IPS-18c (cell line): ENCODE data around the gene PTPRU.

Experiments
- H3K4me3 ChIP-seq: 2 replicates; pipeline ENCODE4 v1.7.0; 2013; ENCODE audit warnings: low read depth, mild to moderate bottlenecking, low read length, moderate library complexity; ENCODE audit not compliant: insufficient read depth
- H3K9me3 ChIP-seq: one replicate; pipeline ENCODE4 v1.6.1; 2013; ENCODE audit warnings: mild to moderate bottlenecking, low read length, moderate library complexity; ENCODE audit not compliant: control insufficient read depth, insufficient read depth

The PTPRU gene

DNA sequence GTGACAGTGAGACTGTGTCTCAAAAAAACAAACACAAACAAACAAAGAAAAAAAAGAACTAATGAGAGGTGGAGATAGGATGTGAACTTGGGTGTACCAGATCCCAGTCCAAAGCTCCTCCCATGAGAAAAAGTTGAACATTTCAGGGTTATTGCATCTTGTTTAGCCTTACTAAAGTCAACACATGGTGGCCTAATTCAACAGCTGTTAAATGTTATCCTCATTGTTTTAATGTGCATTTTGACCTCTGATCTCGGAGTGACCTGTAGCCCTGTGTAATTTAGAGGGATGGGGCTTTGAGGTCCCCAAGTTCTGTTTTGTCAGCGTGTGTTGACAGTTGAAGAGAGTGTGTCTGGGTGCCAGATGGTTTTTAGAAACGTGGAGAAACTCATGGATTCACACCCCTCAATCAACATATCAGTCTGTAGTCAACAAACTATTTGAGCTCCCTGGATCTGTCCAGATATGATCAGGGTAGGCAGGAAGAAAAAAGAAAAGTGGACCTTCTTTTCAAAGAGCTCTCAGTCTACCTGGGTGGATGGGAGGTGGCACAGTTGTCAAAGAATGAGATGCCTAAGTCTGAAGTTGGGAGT, 34.7 kb downstream of the PTPRU start:
- Histone ChIP-seq H3K4me3 (no peak overlapping the region), H3K9me3 (no peaks in the 10 kb centered on the region)

- Histone ChIP-seq H3K4me3 (no peak overlapping the region), H3K9me3 (no peaks in the 10 kb centered on the region)
These were observed 35.4 kb downstream of the PTPRU start for GRCh38 chr1:29271724-29272123.

DNA sequence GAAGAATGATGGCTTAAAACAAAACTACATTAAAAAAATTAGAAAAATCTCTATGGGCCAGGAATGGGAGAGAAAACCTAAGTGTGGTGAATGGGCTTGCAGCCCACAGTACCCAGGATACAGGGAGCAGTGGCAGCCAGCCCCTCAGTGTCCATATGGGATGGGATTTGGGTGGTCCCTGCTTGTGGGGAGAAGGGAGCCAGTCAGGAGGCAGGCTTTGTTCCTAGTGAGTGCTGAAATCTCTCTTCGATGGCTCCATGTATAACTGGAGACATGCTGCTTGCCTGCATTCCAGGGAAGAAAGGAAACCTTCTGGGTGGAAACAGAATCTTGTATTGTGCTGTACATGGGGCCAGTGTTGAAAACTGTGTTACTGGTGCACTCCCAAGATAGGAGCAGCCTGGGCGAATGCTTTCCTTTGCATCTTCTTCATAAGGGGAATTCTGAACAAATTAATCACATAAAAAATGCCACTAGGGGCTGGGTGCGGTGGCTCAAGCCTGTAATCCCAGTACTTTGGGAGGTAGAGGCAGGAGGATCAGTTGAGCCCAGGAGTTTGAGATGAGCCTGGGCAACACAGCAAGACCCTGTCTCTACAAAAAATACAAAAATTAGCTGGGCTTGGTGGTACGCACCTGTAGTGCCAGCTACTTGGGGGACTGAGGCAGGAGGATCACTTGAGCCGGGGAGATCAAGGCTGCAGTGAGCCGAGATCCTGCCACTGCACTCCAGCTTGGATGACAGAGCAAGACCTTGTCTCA, 36.0 kb downstream of the PTPRU start:
- Histone ChIP-seq H3K4me3 (no peak overlapping the region), H3K9me3 (no peaks in the 10 kb centered on the region)

DNA sequence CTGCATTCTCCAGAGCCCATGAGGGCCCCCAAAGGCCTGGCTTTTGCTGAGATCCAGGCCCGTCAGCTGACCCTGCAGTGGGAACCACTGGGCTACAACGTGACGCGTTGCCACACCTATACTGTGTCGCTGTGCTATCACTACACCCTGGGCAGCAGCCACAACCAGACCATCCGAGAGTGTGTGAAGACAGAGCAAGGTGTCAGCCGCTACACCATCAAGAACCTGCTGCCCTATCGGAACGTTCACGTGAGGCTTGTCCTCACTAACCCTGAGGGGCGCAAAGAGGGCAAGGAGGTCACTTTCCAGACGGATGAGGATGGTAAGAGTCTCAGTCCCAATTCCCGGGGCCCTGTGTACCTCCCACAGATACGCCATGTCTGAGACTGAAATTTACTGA, 39.1 kb downstream of the PTPRU start:
- H3K9me3 ChIP-seq = no peaks in the 10 kb centered on the region
- no peak overlapping the region for H3K4me3 ChIP-seq

DNA sequence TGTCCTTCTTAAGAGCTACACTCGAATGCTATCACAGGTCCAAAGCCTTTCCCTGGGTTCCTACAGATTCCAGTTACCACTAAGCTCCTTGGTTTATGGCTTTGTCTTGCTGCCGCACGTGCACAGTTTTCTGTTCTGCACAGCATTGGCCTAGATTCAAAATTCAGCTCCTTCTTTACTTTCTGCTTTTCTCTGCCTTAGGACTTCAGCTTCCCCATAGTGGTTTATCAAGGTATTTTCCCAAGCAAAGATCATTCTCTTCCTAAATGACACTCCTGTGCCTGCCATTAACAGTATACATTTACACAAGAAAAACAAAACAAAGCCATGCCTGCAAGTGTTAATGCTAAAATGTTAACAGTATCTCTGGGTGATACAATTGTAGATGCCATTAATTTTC, 41.8 kb downstream of the PTPRU start:
- no peaks in the 10 kb centered on the region for H3K9me3 ChIP-seq
- no peak overlapping the region for H3K4me3 ChIP-seq

- Histone ChIP-seq H3K9me3 (no peaks in the 10 kb centered on the region), H3K4me3 (no peak overlapping the region)
These were observed 43.1 kb downstream of the PTPRU start for GRCh38 chr1:29279406-29279805.

DNA sequence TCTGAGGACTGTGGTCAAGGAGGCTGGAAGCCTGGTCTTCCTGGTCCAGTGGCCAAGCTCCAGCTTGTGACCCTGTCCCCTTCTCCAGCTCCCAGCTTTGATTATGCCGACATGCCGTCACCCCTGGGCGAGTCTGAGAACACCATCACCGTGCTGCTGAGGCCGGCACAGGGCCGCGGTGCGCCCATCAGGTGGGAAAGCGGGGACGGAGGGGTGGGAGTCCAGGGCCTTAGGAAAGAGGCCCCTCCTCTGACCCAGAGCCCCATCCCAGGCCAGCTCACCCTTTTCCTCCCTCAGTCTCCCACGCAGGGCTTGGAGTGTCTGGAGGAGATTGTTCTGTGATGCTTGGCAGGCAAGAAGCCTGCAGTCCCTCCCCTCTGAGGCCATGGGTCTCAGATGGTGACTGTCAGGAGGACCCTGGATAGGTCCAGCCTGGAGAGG, 43.6 kb downstream of the PTPRU start:
- no peaks in the 10 kb centered on the region for H3K9me3 ChIP-seq
- H3K4me3 ChIP-seq = no peak overlapping the region

- Histone ChIP-seq H3K9me3 (no peaks in the 10 kb centered on the region), H3K4me3 (no peak overlapping the region)
These were observed 44.2 kb downstream of the PTPRU start for GRCh38 chr1:29280409-29281131.

GRCh38 chr1:29281571-29281970, 45.2 kb downstream of the PTPRU start:
- H3K9me3 ChIP-seq = no peaks in the 10 kb centered on the region
- no peak overlapping the region for H3K4me3 ChIP-seq

- no peaks in the 10 kb centered on the region for H3K9me3 ChIP-seq
- H3K4me3 ChIP-seq = no peak overlapping the region
These were observed 46.0 kb downstream of the PTPRU start for GRCh38 chr1:29282135-29282923.

DNA sequence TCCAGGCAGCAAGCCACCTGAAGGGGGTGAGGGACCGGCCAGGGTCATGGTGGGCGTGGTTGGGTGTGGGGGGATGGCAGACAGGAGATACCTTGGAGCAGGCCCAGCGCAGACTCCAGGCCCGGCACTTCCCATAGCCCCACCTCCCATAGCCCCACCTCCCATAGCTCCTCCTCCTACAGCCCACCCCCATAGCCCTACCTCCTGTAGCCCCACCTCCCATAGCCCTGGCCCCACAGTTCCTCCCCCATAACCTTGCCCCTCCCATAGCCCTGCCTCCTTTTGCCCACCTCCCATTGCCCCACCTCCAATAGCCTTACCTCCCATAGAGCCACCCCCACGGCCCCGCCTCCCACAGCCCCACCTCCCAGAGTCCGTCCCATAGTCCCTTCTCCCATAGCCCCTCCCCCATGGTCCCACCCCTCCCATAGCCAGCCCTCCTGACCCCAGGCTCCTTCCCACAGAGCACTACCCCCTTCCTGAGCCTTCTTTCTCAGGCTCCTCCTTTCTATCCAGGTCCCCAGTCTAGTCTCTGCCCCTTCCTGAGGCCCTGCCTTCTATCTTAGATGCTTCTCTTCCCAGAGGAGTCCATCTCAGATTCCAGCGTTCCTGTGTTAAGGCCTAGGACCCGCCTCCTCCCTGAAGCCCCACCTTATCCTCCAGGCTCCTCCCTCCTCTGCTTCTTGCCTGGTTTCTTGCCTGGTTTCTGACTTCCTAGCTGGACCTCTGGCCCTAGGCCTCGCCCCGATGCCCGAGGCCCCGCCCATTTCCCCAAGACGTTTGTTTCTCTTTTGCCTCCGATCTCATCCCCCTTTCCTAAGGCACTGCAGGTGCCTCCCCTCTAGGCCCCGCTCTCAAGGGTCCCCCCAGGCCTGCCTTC, 46.8 kb downstream of the PTPRU start:
- H3K4me3 ChIP-seq = peak overlapping the region; percentile 47
- H3K9me3 ChIP-seq = no peaks in the 10 kb centered on the region

DNA sequence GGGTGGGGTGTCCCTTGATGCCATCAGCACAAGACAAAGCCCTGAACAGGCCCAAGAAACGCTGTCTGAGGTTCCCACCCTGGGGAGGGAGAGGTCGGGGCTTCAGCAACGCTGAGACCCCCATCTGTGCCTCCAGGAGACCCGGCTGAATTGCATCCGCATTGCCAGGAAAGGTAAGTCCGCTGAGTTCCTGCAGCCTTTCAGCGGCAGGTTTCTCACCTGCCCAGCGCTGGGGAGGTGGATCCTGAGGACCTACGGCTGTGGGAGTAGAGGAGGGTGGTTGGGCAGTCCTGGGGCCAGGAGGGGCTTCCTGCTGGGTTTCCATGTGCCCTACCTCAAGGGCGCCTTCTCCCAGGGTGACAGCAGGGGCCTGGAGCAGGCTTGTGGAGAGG, 47.5 kb downstream of the PTPRU start:
- H3K9me3 ChIP-seq = no peaks in the 10 kb centered on the region
- peak overlapping the region; percentile 47 for H3K4me3 ChIP-seq

GRCh38 chr1:29284286-29284960, 48.1 kb downstream of the PTPRU start:
- Histone ChIP-seq H3K4me3 (0 out of 2 replicates have a peak overlapping the region, but pooled peaks have one; percentile 47), H3K9me3 (no peaks in the 10 kb centered on the region)

GRCh38 chr1:29284961-29285560, 48.7 kb downstream of the PTPRU start:
- H3K4me3 ChIP-seq = no peak overlapping the region
- no peaks in the 10 kb centered on the region for H3K9me3 ChIP-seq

DNA sequence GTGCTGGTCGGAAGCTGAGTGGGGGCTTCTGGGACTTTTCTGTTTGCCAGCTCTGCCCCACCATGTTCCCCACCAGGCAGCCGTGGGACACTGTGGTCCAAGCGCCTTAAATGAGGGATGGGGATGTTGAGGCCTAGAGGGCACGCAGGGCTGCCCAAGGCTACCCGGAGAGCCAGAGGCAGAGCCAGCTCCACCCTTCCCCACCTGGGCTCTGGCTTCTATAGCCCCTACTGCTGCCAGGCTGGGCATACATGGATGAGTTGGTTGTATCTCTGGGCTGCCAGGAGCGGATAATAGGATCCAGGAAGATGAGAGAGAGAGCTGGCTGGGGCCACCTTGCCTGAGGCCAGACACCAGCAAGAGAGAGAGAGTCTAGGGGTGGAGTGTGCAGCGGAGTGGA, 49.4 kb downstream of the PTPRU start:
- no peaks in the 10 kb centered on the region for H3K9me3 ChIP-seq
- no peak overlapping the region for H3K4me3 ChIP-seq
